GM12874 (cell line): ENCODE data around the gene ADTRP.

Experiments
- TF ChIP-seq, protein P1 (sequence below): IDR thresholded peaks from 2 replicates; pipeline ENCODE4 v1.5.1; 2011; ENCODE audit warnings: low read depth, mild to moderate bottlenecking, control low read depth, low read length, moderate library complexity; ENCODE audit not compliant: insufficient read depth

Gene ADTRP

DNA sequence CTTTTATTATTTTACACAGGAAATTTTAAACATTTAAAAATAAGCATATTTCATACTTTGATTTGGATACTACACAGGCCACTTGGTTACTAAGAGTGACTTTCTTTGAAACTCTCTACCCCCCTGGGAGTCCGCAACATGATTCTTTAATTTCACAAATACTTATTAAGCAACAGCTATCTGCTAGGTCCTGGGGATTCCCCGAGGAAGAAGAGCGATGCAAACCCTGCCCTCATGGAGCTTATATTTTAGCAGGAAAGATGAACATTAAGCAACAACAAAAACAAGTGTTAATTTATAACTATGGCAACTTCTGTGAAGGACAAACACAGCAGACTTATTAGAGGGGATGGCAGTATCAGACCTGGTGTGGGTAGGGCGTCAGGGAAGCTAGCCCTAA, 3.9 kb upstream of the ADTRP start:
- TF ChIP-seq, protein P1, sequence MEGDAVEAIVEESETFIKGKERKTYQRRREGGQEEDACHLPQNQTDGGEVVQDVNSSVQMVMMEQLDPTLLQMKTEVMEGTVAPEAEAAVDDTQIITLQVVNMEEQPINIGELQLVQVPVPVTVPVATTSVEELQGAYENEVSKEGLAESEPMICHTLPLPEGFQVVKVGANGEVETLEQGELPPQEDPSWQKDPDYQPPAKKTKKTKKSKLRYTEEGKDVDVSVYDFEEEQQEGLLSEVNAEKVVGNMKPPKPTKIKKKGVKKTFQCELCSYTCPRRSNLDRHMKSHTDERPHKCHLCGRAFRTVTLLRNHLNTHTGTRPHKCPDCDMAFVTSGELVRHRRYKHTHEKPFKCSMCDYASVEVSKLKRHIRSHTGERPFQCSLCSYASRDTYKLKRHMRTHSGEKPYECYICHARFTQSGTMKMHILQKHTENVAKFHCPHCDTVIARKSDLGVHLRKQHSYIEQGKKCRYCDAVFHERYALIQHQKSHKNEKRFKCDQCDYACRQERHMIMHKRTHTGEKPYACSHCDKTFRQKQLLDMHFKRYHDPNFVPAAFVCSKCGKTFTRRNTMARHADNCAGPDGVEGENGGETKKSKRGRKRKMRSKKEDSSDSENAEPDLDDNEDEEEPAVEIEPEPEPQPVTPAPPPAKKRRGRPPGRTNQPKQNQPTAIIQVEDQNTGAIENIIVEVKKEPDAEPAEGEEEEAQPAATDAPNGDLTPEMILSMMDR, result no peak

DNA sequence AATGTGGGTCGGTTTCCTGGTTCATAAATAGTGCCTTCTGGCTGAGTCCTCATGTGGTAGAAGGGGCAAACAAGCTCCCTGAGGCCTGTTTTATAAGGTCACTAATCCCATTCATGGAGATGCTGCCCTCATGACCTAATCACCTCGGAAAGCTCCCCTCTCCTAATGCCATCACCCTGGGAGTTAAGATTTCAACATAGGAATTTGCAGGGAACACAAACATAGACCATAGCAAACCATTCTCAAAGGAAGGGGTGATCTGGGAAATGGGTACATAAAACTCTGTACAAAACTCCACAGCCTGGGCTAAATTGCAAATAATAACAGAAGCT, 1.5 kb upstream of the ADTRP start:
- TF ChIP-seq, protein P1, result no peak

DNA sequence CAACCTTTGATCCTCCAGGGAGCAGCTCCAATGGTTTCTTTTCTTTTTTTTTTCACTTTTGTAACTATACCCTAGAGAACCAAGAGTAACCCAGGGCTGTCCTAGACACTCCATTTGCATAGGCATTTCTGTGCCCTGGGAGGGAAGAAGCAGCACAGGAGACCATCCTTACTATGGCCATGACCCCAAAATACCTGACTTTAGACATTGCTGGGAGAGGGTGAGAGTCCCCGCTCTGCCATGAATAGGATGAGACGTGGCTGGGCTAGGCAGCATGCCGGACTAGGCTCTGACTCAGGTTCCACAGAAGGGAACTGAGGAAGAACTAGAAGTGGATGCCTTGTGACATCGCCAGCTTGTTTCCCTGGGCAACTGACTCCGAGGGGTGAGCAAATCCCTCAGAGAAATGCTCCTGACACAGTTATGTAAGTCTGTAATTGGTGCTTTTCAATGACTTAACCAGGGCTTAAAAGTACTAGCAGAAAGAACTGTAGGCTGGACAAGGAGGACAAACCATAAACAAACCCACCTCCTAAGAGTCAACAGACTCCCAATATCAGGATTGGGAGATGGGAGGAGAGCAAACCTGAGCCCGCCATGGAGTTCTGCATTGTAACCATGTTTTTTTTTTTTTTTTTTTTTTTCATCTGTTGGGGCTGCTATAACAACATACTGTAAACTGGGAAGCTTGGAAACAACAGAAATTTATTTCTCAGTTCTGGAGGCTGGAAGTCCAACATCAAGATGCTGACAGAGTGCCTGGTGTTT, 910 bp upstream of the ADTRP start:
- TF ChIP-seq, protein P1, result no peak

DNA sequence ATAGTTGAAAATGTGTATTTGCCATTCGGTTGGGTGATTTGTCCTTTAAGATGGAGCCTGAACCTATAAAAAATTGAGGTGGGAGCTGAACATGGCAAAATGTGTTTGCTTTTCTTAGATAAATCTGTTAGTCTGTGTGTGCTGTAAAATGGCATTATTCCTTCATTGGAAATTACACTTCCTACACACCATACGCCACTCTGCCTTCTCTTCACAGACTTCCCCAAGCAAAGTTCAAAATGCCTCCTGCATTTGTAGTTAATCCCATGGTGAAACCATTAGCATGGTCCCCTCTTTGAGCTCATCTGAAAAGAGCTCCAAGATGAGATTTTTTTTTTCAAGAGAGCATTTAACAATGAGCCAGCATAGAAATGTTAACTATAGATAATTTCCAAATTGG, 567 bp downstream of the ADTRP start:
- TF ChIP-seq, protein P1, result no peak

DNA sequence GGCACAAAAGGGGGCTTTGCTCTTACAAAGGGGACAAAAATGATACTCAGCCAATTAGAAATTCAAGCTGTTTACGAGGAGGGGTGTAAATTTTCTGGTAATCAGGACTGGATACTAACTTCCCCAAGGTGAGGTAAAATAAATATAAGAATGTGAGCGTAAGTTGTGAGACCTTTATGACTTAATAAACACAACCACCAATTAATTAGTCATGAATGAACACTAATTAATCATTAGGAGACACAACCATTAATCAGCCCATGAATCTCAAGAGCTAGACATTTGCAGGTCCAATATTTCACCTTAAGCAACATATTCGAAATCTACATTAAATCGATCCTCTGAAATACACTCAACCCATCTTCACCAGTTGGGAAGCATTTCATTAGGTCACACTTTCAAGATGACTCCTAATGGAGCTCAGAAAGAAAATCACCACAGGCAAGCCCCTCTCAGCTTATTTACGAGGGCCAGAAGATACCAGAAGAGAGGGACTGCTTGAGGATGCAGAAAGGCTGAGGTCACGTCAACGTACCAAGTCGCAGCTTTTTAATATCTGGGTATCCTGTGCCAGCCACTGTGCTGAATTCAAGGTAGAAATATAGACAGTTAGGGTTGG, 2.7 kb downstream of the ADTRP start:
- TF ChIP-seq, protein P1, result no peak

DNA sequence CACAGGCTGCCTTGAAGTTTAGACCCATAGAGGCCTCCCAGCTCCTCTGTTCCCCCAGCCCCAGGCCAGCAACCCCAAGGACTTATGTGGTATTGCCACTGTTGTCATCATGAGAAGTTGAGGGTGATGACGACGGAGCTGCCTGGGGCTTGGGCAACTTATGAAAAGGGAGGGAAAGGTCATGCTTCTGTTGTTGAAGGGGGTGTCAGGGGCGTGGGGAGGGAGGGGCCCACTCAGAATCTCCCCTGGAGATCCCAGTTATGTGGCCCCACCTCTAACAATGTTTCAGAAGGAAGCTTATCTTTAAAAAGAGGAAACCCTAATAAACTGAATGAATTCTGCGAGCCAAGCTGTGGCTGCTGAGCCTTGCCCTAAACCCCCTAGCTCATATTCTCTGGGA, 4.2 kb downstream of the ADTRP start:
- TF ChIP-seq, protein P1, result no peak

DNA sequence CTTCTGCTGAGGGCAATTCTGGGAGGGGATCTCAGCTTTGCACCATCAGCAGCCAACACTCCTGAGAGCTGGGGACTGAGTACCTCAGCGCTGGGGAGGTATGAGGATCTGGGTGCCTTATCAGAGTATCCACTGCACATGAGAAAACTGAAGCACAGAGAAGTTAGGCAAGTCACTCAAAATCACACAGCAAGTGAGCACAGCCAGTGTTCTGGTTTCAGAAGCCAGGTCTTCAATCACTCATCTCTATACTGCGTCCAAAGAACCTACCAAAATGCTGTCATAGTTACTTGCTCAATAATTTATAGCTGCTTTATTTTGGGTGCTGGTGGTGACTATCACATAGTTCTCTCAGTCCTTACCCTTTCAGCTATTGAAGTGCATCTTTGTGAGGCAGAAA, 5.0 kb downstream of the ADTRP start:
- TF ChIP-seq, protein P1, result no peak
